ENCODE measurements around the gene AKAIN1. TPM values are rescaled to one million over a fixed set of nuclear protein-coding genes. Genes with fewer than 3 reads are reported as not detected.

Gene AKAIN1
- total RNA-seq, 1 experiment from 2014 or later = not detected

DNA sequence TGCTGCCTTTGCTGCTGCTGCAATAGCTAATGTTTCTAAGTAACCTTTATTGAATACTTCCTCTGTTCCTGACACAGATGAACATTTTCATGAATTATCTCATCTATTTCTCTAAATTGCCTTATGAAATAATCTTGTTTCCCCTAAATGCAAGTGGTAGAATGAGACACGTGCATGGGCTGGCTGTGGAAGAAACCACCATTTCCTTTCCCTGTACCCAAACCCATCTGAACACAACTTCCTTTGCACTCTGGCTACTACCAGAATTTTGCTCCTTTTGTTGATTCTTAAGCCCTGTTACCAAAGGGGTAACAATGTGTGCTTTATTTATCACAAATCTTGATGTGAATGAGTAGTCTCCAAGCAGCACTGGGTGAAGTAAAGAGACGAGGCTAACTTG, 29.2 kb downstream of the AKAIN1 start:
- TF ChIP-seq, protein P1, sequence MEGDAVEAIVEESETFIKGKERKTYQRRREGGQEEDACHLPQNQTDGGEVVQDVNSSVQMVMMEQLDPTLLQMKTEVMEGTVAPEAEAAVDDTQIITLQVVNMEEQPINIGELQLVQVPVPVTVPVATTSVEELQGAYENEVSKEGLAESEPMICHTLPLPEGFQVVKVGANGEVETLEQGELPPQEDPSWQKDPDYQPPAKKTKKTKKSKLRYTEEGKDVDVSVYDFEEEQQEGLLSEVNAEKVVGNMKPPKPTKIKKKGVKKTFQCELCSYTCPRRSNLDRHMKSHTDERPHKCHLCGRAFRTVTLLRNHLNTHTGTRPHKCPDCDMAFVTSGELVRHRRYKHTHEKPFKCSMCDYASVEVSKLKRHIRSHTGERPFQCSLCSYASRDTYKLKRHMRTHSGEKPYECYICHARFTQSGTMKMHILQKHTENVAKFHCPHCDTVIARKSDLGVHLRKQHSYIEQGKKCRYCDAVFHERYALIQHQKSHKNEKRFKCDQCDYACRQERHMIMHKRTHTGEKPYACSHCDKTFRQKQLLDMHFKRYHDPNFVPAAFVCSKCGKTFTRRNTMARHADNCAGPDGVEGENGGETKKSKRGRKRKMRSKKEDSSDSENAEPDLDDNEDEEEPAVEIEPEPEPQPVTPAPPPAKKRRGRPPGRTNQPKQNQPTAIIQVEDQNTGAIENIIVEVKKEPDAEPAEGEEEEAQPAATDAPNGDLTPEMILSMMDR (IDR thresholded peaks at IDR 0.05; ENCODE audit: unreplicated experiment) = no peak
- Mint-ChIP-seq H3K9me3 (ENCODE audit: low read depth, unreplicated experiment) (peaks cover 2% of the 10 kb centered on the region), H3K36me3 (ENCODE audit: insufficient read depth, unreplicated experiment) (no peaks in the 10 kb centered on the region), H3K27ac (ENCODE audit: unreplicated experiment) (no peak overlapping the region), H3K4me1 (ENCODE audit: low read depth, unreplicated experiment) (no peaks in the 10 kb centered on the region), H3K27me3 (ENCODE audit: unreplicated experiment) (no peaks in the 10 kb centered on the region), H3K4me3 (ENCODE audit: low read depth, unreplicated experiment) (no peak overlapping the region)
- no peak for DNase-seq
- CTCF ChIA-PET = no interaction called here
- intact Hi-C loops (cut with micrococcal nuclease; ENCODE audit: unreplicated experiment) = no loop called here
- no TSS peak for BruUV-seq (replicated peaks)

GRCh38 chr18:5166606-5167280, 30.3 kb downstream of the AKAIN1 start:
- TF ChIP-seq, protein P1 (IDR thresholded peaks at IDR 0.05; ENCODE audit: unreplicated experiment) = no peak
- intact Hi-C loops (cut with micrococcal nuclease; ENCODE audit: unreplicated experiment) = no loop called here
- Mint-ChIP-seq H3K27me3 (ENCODE audit: unreplicated experiment) (no peaks in the 10 kb centered on the region), H3K4me1 (ENCODE audit: low read depth, unreplicated experiment) (no peaks in the 10 kb centered on the region), H3K27ac (ENCODE audit: unreplicated experiment) (no peak overlapping the region), H3K36me3 (ENCODE audit: insufficient read depth, unreplicated experiment) (no peaks in the 10 kb centered on the region), H3K9me3 (ENCODE audit: low read depth, unreplicated experiment) (peaks cover 2% of the 10 kb centered on the region), H3K4me3 (ENCODE audit: low read depth, unreplicated experiment) (no peak overlapping the region)
- no peak for DNase-seq
- no TSS peak for BruUV-seq (replicated peaks)
- CTCF ChIA-PET = no interaction called here

DNA sequence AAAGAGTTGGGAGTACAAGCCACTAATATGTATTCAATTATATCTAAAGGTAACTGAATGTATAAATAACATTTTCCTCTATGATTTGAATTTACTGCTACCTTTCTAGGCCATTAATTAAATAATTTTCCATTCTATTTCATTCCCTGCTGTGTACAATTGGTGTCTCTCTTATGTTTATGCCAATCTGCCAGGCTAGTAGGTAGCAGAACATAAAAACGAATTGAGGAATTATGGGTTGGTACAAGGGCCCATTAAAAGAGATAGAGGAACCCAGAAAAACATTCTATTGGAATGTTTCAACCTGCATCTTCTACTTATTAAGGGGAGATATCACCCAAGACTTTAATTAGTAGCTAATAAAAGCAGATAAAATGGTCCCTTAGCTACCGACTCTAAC, 32.2 kb downstream of the AKAIN1 start:
- CTCF ChIA-PET = no interaction called here
- BruUV-seq (replicated peaks) = no TSS peak

GRCh38 chr18:5162111-5162510, 34.9 kb downstream of the AKAIN1 start:
- CTCF ChIA-PET = no interaction called here
- Mint-ChIP-seq H3K4me1 (ENCODE audit: low read depth, unreplicated experiment) (no peaks in the 10 kb centered on the region), H3K36me3 (ENCODE audit: insufficient read depth, unreplicated experiment) (no peaks in the 10 kb centered on the region), H3K27me3 (ENCODE audit: unreplicated experiment) (no peaks in the 10 kb centered on the region), H3K4me3 (ENCODE audit: low read depth, unreplicated experiment) (no peak overlapping the region), H3K9me3 (ENCODE audit: low read depth, unreplicated experiment) (peaks cover 4% of the 10 kb centered on the region), H3K27ac (ENCODE audit: unreplicated experiment) (no peak overlapping the region)
- intact Hi-C loops (cut with micrococcal nuclease; ENCODE audit: unreplicated experiment) = no loop called here
- DNase-seq = no peak
- no TSS peak for BruUV-seq (replicated peaks)
- TF ChIP-seq, protein P1 (IDR thresholded peaks at IDR 0.05; ENCODE audit: unreplicated experiment) = no peak

More for the DNA sequence above, 32.2 kb downstream of the AKAIN1 start:
- no peak for DNase-seq
- no peak overlapping the region for H3K4me3 Mint-ChIP-seq (ENCODE audit: low read depth, unreplicated experiment)
- no peaks in the 10 kb centered on the region for H3K4me1 Mint-ChIP-seq (ENCODE audit: low read depth, unreplicated experiment)
- H3K36me3 Mint-ChIP-seq (ENCODE audit: insufficient read depth, unreplicated experiment) = no peaks in the 10 kb centered on the region
- no peaks in the 10 kb centered on the region for H3K27me3 Mint-ChIP-seq (ENCODE audit: unreplicated experiment)
- intact Hi-C loops (cut with micrococcal nuclease; ENCODE audit: unreplicated experiment) = no loop called here
- TF ChIP-seq, protein P1 (IDR thresholded peaks at IDR 0.05; ENCODE audit: unreplicated experiment) = no peak
- peaks cover 2% of the 10 kb centered on the region for H3K9me3 Mint-ChIP-seq (ENCODE audit: low read depth, unreplicated experiment)
- H3K27ac Mint-ChIP-seq (ENCODE audit: unreplicated experiment) = no peak overlapping the region
